Renal cortex interstitium (tissue), 15 donors: Measurements from ENCODE around the gene WBP1L. TPM values are rescaled to one million over a fixed set of nuclear protein-coding genes. Genes with fewer than 3 reads are reported as not detected.
"Not testable (repeated sequence)": the region's sequence is repeated elsewhere in the genome, so short reads cannot be mapped to it uniquely, and the experiment has no call there.

Experiments used
- DNase-seq, 11 donors: peaks; one replicate each; pipeline ENCODE4 v3.0.0-alpha.2; 2013; ENCODE audit warnings: low read depth in 9 of 11, low spot score in 4 of 11; ENCODE audit errors: extremely low read depth in 1 of 11
- long read RNA-seq, 16 experiments: transcript quantifications; one replicate each; lab custom pipeline, GENCODE V29; 2026
- polyA plus RNA-seq, 3 donors: library from polyadenylated mRNA; unstranded; fragments of 120-200 nt; gene quantifications; one replicate each; pipeline ENCODE4 v1.2.1, GENCODE V29; 2013; ENCODE audit not compliant: insufficient read length in 3 of 3

The WBP1L gene
- 10 to 100 TPM; 40.9 to 48.8 (median 46.5) TPM for polyA plus RNA-seq
- long read RNA-seq, donor 1, transcript WBP1L-203 (4 exons, 1,428 nt), result major isoform, 11 of 23 reads
- long read RNA-seq, donor 1, partial matches to known transcripts, result 7 of 23 reads
- long read RNA-seq, donor 1, other reads (novel, unspliced or antisense), result 5 of 23 reads
- long read RNA-seq, donor 2, full-length matches to known transcripts, result 15 of 15 reads
- long read RNA-seq, donor 2, partial matches to known transcripts, result 0 of 15 reads
- long read RNA-seq, donor 2, other reads (novel, unspliced or antisense), result 0 of 15 reads
- long read RNA-seq, donor 3, full-length matches to known transcripts, result 11 of 11 reads
- long read RNA-seq, donor 3, partial matches to known transcripts, result 0 of 11 reads
- long read RNA-seq, donor 3, other reads (novel, unspliced or antisense), result 0 of 11 reads
- long read RNA-seq, donor 4, partial matches to known transcripts, result 9 of 11 reads
- long read RNA-seq, donor 4, other reads (novel, unspliced or antisense), result 0 of 11 reads
- long read RNA-seq, donor 5, result 0 reads
- long read RNA-seq, donor 6, full-length matches to known transcripts, result 8 of 8 reads
- long read RNA-seq, donor 6, partial matches to known transcripts, result 0 of 8 reads
- long read RNA-seq, donor 6, other reads (novel, unspliced or antisense), result 0 of 8 reads
- long read RNA-seq, donor 7, full-length matches to known transcripts, result 5 of 5 reads
- long read RNA-seq, donor 7, partial matches to known transcripts, result 0 of 5 reads
- long read RNA-seq, donor 7, other reads (novel, unspliced or antisense), result 0 of 5 reads
- long read RNA-seq, donor 8, full-length matches to known transcripts, result 16 of 38 reads
- long read RNA-seq, donor 8, partial matches to known transcripts, result 22 of 38 reads
- long read RNA-seq, donor 8, other reads (novel, unspliced or antisense), result 0 of 38 reads
- long read RNA-seq, donor 9, full-length matches to known transcripts, result 13 of 13 reads
- long read RNA-seq, donor 9, partial matches to known transcripts, result 0 of 13 reads
- long read RNA-seq, donor 9, other reads (novel, unspliced or antisense), result 0 of 13 reads
- long read RNA-seq, donor 10, full-length matches to known transcripts, result 8 of 71 reads
- long read RNA-seq, donor 10, partial matches to known transcripts, result 63 of 71 reads
- long read RNA-seq, donor 10, other reads (novel, unspliced or antisense), result 0 of 71 reads
- long read RNA-seq, donor 11, full-length matches to known transcripts, result 9 of 9 reads
- long read RNA-seq, donor 11, partial matches to known transcripts, result 0 of 9 reads
- long read RNA-seq, donor 11, other reads (novel, unspliced or antisense), result 0 of 9 reads
- long read RNA-seq, donor 12, partial matches to known transcripts, result 0 of 1 reads
- long read RNA-seq, donor 12, other reads (novel, unspliced or antisense), result 0 of 1 reads
- long read RNA-seq, donor 13, result 0 reads
- long read RNA-seq, donor 14, full-length matches to known transcripts, result 12 of 12 reads
- long read RNA-seq, donor 14, partial matches to known transcripts, result 0 of 12 reads
- long read RNA-seq, donor 14, other reads (novel, unspliced or antisense), result 0 of 12 reads
- long read RNA-seq, donor 15, full-length matches to known transcripts, result 4 of 4 reads
- long read RNA-seq, donor 15, partial matches to known transcripts, result 0 of 4 reads
- long read RNA-seq, donor 15, other reads (novel, unspliced or antisense), result 0 of 4 reads
- long read RNA-seq, donor 16, full-length matches to known transcripts, result 32 of 69 reads
- long read RNA-seq, donor 16, partial matches to known transcripts, result 37 of 69 reads
- long read RNA-seq, donor 16, other reads (novel, unspliced or antisense), result 0 of 69 reads

GRCh38 chr10:102743588-102744373 lies at the start of gene WBP1L:
WBP1L (plus strand) TSS chr10:102743948; CDS start chr10:102744054, 106 bp downstream.
- DNase-seq, result peak; percentile 96 to 100 (median 99)

GRCh38 chr10:102695401-102695800 lies 48.3 kb upstream of the WBP1L start:
- DNase-seq, result not testable (repeated sequence)

GRCh38 chr10:102696736-102697135 lies 47.0 kb upstream of the WBP1L start:
- DNase-seq, result no peak

- DNase-seq, result no peak
These were observed 44.9 kb upstream of the WBP1L start for GRCh38 chr10:102698894-102699293.

- DNase-seq, result no peak
These were observed 42.5 kb upstream of the WBP1L start for GRCh38 chr10:102701272-102701671.

GRCh38 chr10:102701796-102702195 lies 42.0 kb upstream of the WBP1L start:
- no peak for DNase-seq

- no peak for DNase-seq
These were observed 41.0 kb upstream of the WBP1L start for GRCh38 chr10:102702742-102703141.

GRCh38 chr10:102704915-102705314 lies 38.8 kb upstream of the WBP1L start:
- no peak for DNase-seq

- no peak for DNase-seq
These were observed 38.2 kb upstream of the WBP1L start for GRCh38 chr10:102705531-102705930.

GRCh38 chr10:102710609-102711008 lies 33.1 kb upstream of the WBP1L start:
- DNase-seq, result no peak

GRCh38 chr10:102712089-102712488 lies 31.7 kb upstream of the WBP1L start:
- no peak for DNase-seq

GRCh38 chr10:102712843-102713538 lies 30.8 kb upstream of the WBP1L start:
- DNase-seq, result no peak

GRCh38 chr10:102713539-102713813 lies 30.3 kb upstream of the WBP1L start:
- no peak for DNase-seq

GRCh38 chr10:102713814-102714620 lies 29.7 kb upstream of the WBP1L start, which contains the start of gene ARL3:
ARL3 (minus strand) TSS chr10:102714397; CDS start chr10:102714275, 122 bp downstream.
- DNase-seq, result peak; percentile 92 to 99 (median 97)

GRCh38 chr10:102714621-102715455 lies 28.9 kb upstream of the WBP1L start, which contains the start of gene SFXN2:
SFXN2 (plus strand) TSS chr10:102714636; CDS start chr10:102726637, 12,001 bp downstream.
- no peak for DNase-seq
